SK-N-SH treated with all-trans-retinoic acid at 6 μM for 48 hours (cell line): Measurements from ENCODE around the gene EVX1.

Experiments used
- ATAC-seq: fragments of 200-7000 bp; cut with Tn5 transposase; 3 replicates; pipeline ENCODE4 v1.9.1; 2020; ENCODE audit warnings: mild to moderate bottlenecking, moderate library complexity
- BACH2 ChIP-seq: fragments of 250-450 bp; sonication (Bioruptor Pico); IDR thresholded peaks from 2 replicates; pipeline ENCODE4 v1.9.0; 2021; ENCODE audit warnings: mild to moderate bottlenecking, borderline replicate concordance
- CSDC2 ChIP-seq: fragments of 250-450 bp; sonication (Bioruptor Pico); IDR thresholded peaks from 2 replicates; pipeline ENCODE4 v1.5.0; 2020; ENCODE audit warnings: mild to moderate bottlenecking, moderate library complexity
- ESRRG ChIP-seq: fragments of 250-450 bp; sonication (Bioruptor Pico); IDR thresholded peaks from 2 replicates; pipeline ENCODE4 v1.6.1; 2021; ENCODE audit warnings: mild to moderate bottlenecking
- GLIS3 ChIP-seq: fragments of 250-450 bp; sonication (Bioruptor Pico); IDR thresholded peaks from 2 replicates; pipeline ENCODE4 v1.5.0; 2020; ENCODE audit warnings: mild to moderate bottlenecking, moderate library complexity
- ISL1 ChIP-seq: fragments of 250-450 bp; sonication (Bioruptor Pico); IDR thresholded peaks from 2 replicates; pipeline ENCODE4 v2.1.2; 2022; ENCODE audit warnings: mild to moderate bottlenecking, moderate library complexity
- OSR1 ChIP-seq: fragments of 250-450 bp; sonication (Bioruptor Pico); IDR thresholded peaks from 2 replicates; pipeline ENCODE4 v1.8.0; 2022; ENCODE audit warnings: moderate library complexity, mild to moderate bottlenecking, inconsistent platforms
- RARB ChIP-seq: fragments of 250-450 bp; sonication (Bioruptor Pico); IDR thresholded peaks from 2 replicates; pipeline ENCODE4 v1.8.0; 2021; ENCODE audit warnings: mild to moderate bottlenecking, moderate library complexity
- SNAI2 ChIP-seq: fragments of 250-450 bp; sonication (Bioruptor Pico); IDR thresholded peaks from 2 replicates; pipeline ENCODE4 v1.5.0; 2020; ENCODE audit warnings: mild to moderate bottlenecking, moderate library complexity
- TCF4 ChIP-seq: fragments of 250-450 bp; sonication (Bioruptor Pico); IDR thresholded peaks from 2 replicates; pipeline ENCODE4 v1.8.0; 2021; ENCODE audit warnings: mild to moderate bottlenecking, moderate library complexity, borderline replicate concordance
- TOX ChIP-seq: fragments of 250-450 bp; sonication (Bioruptor Pico); IDR thresholded peaks from 2 replicates; pipeline ENCODE4 v1.8.0; 2021; ENCODE audit warnings: mild to moderate bottlenecking, moderate library complexity, borderline replicate concordance
- ZC3H10 ChIP-seq: fragments of 250-450 bp; sonication (Bioruptor Pico); IDR thresholded peaks from 2 replicates; pipeline ENCODE4 v1.5.1; 2021; ENCODE audit warnings: mild to moderate bottlenecking, moderate library complexity
- ZFP3 ChIP-seq: fragments of 250-450 bp; sonication (Bioruptor Pico); IDR thresholded peaks from 2 replicates; pipeline ENCODE4 v1.5.0; 2020; ENCODE audit warnings: mild to moderate bottlenecking, moderate library complexity
- ZFP30 ChIP-seq: fragments of 450-650 bp; formaldehyde crosslinking; IDR thresholded peaks from 2 replicates; pipeline ENCODE4 v1.5.0; 2022; ENCODE audit warnings: mild to moderate bottlenecking, moderate library complexity
- ZNF565 ChIP-seq: fragments of 450-650 bp; formaldehyde crosslinking; conservative IDR thresholded peaks from 2 replicates; pipeline ENCODE4 v1.5.0; 2020; ENCODE audit warnings: low read depth, mild to moderate bottlenecking, moderate library complexity
- ZNF8 ChIP-seq: fragments of 450-650 bp; formaldehyde crosslinking; IDR thresholded peaks from 2 replicates; pipeline ENCODE4 v1.5.0; 2020; ENCODE audit warnings: mild to moderate bottlenecking, moderate library complexity
- TF ChIP-seq, protein P1 (sequence below): fragments of 250-450 bp; sonication (Bioruptor Pico); IDR thresholded peaks from 2 replicates; pipeline ENCODE4 v1.5.1; 2021; ENCODE audit warnings: mild to moderate bottlenecking, moderate library complexity
- TF ChIP-seq, protein P2 (sequence below): fragments of 250-450 bp; sonication (Bioruptor Pico); IDR thresholded peaks from 2 replicates; pipeline ENCODE4 v1.5.1; 2020; ENCODE audit warnings: low read depth, mild to moderate bottlenecking, moderate library complexity
- TF ChIP-seq, protein P3 (sequence below): fragments of 250-450 bp; sonication (Bioruptor Pico); IDR thresholded peaks from 2 replicates; pipeline ENCODE4 v1.5.0; 2020; ENCODE audit warnings: mild to moderate bottlenecking, moderate library complexity
- TF ChIP-seq, protein P4 (sequence below): fragments of 250-450 bp; sonication (Bioruptor Pico); IDR thresholded peaks from 2 replicates; pipeline ENCODE4 v1.8.0; 2020; ENCODE audit warnings: mild to moderate bottlenecking, moderate library complexity, borderline replicate concordance

EVX1 gene

DNA sequence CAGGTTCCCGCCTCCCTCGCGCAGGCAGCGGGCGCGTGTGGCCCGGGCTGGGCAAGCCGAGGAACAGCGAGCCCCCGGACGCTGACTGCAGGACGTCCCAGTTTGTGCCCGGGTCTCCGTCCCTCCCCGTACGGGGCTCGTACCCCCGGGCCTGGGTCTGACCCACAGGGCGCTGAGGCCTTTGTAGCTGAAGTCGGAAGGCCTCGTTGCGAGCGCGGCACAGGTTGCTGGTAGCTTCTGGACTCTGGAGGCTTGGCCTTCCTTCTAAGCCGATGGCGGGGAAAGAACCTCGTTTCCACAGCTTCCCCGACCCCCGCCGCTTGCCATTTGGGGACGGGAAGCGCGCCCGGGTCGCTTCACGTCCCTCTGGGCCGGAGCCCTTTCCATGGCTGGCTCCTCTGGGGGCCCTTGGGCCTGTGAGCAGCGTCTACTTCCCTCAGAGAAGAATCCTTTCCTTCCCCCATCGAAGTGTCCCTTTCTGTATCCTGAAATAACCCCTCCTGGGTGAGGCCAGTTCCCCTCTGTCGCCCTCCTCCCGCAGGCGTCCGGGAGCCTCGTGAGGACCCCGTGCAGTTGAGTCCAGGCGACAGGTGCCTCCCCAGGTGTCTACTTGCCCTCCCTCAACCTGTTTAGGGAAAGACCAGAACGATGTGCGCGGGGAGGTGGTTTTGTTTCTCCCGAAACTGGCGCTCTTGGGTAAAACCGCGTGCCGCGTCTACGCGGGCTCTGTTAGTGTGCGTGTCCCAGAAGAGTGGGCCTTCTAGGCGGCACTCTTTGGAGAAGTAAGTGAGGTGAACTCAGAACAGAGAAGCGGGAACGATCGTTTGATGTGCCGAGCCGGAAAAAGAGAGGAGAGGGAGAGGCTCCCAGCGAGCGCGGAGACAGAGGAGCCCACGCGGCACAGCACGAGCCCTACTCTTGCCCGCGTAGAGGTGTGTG lies 9.3 kb downstream of the EVX1 start:
- peak; percentile 33 for ATAC-seq

DNA sequence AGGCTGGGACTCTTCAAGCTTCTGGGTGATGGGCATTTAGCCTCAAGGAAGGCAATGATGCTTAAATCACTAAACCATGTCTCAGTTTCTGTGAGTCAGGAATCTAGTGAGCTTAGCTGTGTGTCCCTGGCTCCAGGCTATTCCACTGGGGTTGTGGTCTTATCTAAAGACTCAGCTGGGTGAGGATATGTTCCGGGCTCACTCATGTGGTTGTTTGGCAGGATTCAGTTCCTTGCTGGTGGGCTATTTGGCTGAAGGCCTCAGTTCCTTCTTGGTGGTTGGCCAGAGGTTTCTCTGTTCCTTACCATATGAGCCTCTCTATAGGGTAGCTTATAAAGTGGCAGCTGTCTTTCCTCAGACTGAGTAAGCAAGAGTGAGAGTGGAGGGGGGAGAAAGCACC lies 12.0 kb downstream of the EVX1 start:
- TF ChIP-seq, protein P1, sequence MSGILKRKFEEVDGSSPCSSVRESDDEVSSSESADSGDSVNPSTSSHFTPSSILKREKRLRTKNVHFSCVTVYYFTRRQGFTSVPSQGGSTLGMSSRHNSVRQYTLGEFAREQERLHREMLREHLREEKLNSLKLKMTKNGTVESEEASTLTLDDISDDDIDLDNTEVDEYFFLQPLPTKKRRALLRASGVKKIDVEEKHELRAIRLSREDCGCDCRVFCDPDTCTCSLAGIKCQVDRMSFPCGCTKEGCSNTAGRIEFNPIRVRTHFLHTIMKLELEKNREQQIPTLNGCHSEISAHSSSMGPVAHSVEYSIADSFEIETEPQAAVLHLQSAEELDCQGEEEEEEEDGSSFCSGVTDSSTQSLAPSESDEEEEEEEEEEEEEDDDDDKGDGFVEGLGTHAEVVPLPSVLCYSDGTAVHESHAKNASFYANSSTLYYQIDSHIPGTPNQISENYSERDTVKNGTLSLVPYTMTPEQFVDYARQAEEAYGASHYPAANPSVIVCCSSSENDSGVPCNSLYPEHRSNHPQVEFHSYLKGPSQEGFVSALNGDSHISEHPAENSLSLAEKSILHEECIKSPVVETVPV = no peak
- TF ChIP-seq RARB (CRISPR knock-in tag) (no peak), SNAI2 (no peak), GLIS3 (CRISPR knock-in tag) (no peak), TOX (no peak), ZNF8 (CRISPR knock-in tag) (no peak), ZNF565 (CRISPR knock-in tag) (no peak), ZFP3 (CRISPR knock-in tag) (no peak), OSR1 (no peak), ZC3H10 (no peak)
- TF ChIP-seq, protein P2, sequence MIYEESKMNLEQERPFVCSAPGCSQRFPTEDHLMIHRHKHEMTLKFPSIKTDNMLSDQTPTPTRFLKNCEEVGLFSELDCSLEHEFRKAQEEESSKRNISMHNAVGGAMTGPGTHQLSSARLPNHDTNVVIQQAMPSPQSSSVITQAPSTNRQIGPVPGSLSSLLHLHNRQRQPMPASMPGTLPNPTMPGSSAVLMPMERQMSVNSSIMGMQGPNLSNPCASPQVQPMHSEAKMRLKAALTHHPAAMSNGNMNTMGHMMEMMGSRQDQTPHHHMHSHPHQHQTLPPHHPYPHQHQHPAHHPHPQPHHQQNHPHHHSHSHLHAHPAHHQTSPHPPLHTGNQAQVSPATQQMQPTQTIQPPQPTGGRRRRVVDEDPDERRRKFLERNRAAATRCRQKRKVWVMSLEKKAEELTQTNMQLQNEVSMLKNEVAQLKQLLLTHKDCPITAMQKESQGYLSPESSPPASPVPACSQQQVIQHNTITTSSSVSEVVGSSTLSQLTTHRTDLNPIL (CRISPR knock-in tag) = no peak
- TF ChIP-seq, protein P3, sequence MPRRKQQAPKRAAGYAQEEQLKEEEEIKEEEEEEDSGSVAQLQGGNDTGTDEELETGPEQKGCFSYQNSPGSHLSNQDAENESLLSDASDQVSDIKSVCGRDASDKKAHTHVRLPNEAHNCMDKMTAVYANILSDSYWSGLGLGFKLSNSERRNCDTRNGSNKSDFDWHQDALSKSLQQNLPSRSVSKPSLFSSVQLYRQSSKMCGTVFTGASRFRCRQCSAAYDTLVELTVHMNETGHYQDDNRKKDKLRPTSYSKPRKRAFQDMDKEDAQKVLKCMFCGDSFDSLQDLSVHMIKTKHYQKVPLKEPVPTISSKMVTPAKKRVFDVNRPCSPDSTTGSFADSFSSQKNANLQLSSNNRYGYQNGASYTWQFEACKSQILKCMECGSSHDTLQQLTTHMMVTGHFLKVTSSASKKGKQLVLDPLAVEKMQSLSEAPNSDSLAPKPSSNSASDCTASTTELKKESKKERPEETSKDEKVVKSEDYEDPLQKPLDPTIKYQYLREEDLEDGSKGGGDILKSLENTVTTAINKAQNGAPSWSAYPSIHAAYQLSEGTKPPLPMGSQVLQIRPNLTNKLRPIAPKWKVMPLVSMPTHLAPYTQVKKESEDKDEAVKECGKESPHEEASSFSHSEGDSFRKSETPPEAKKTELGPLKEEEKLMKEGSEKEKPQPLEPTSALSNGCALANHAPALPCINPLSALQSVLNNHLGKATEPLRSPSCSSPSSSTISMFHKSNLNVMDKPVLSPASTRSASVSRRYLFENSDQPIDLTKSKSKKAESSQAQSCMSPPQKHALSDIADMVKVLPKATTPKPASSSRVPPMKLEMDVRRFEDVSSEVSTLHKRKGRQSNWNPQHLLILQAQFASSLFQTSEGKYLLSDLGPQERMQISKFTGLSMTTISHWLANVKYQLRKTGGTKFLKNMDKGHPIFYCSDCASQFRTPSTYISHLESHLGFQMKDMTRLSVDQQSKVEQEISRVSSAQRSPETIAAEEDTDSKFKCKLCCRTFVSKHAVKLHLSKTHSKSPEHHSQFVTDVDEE (CRISPR knock-in tag) = no peak
- TF ChIP-seq, protein P4, sequence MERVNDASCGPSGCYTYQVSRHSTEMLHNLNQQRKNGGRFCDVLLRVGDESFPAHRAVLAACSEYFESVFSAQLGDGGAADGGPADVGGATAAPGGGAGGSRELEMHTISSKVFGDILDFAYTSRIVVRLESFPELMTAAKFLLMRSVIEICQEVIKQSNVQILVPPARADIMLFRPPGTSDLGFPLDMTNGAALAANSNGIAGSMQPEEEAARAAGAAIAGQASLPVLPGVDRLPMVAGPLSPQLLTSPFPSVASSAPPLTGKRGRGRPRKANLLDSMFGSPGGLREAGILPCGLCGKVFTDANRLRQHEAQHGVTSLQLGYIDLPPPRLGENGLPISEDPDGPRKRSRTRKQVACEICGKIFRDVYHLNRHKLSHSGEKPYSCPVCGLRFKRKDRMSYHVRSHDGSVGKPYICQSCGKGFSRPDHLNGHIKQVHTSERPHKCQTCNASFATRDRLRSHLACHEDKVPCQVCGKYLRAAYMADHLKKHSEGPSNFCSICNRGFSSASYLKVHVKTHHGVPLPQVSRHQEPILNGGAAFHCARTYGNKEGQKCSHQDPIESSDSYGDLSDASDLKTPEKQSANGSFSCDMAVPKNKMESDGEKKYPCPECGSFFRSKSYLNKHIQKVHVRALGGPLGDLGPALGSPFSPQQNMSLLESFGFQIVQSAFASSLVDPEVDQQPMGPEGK (CRISPR knock-in tag) = no peak
- no peak for ATAC-seq

More for the DNA sequence above, 9.3 kb downstream of the EVX1 start:
- TF ChIP-seq BACH2 (CRISPR knock-in tag) = no peak
- TF ChIP-seq ZFP3 (CRISPR knock-in tag) = no peak
- TF ChIP-seq ESRRG (CRISPR knock-in tag) = no peak
- no peak for TF ChIP-seq TCF4 (CRISPR knock-in tag)
- no peak for TF ChIP-seq CSDC2 (CRISPR knock-in tag)

DNA sequence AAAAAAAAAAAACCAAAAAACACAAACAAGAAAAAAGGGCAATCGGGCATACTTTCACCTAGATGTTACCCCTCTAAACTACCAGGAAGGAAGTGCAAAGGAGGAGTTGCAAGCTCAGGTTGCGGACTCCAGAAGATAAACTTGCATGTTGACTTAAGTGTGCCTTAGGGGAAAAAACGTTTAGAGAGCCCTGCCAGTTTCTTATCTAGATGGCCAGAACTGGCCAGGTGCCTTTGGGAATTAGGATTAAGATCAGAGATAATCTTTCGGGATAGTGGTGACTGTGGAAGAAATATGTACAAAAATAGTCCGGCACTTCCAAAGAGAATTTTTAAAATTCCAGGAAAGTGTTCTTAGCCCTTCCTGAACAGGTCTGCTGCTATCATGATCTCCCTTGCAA lies 17.6 kb downstream of the EVX1 start:
- TF ChIP-seq TCF4 (CRISPR knock-in tag) (no peak), RARB (CRISPR knock-in tag) (no peak), ISL1 (CRISPR knock-in tag) (no peak), SNAI2 (no peak)
- no peak for ATAC-seq

DNA sequence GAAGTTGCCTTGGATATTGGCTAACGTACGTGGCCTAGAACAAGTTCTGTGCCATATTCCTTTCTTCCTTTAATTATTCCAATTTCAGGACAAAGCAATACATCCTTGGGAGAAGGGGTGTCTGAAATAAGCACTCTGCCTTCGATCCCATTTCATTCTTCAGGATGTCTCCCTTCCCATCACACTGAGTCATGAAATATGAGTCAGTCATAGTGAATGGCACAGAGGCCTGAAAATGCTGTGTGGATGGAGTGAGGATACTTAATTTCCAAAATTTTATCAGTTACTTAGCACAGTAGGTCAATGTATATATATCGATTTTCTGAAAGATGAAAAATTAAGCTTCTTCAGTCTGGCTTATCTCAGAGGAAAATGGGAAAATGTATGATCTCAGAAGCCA lies 19.5 kb downstream of the EVX1 start:
- ATAC-seq = no peak
- TF ChIP-seq GLIS3 (CRISPR knock-in tag) = no peak
- no peak for TF ChIP-seq BACH2 (CRISPR knock-in tag)
- no peak for TF ChIP-seq TCF4 (CRISPR knock-in tag)
- TF ChIP-seq SNAI2 = no peak
- no peak for TF ChIP-seq ZFP30 (CRISPR knock-in tag)
- no peak for TF ChIP-seq RARB (CRISPR knock-in tag)
- no peak for TF ChIP-seq ZNF565 (CRISPR knock-in tag)
- no peak for TF ChIP-seq ISL1 (CRISPR knock-in tag)
- TF ChIP-seq ZNF8 (CRISPR knock-in tag) = no peak
- TF ChIP-seq, protein P1 = no peak
- TF ChIP-seq ZFP3 (CRISPR knock-in tag) = no peak
